Hindlimb muscle (tissue), 1 donor: ENCODE results near the gene FAM174B. TPM values are rescaled to one million over a fixed set of nuclear protein-coding genes. Genes with fewer than 3 reads are reported as not detected.
"Not testable (repeated sequence)": the region's sequence is repeated elsewhere in the genome, so short reads cannot be mapped to it uniquely, and the experiment has no call there.

Experiments
- DNase-seq: peaks from one replicate; pipeline ENCODE4 v3.0.0-alpha.2; 2013
- polyA plus RNA-seq: library from polyadenylated mRNA; unstranded; fragments of 120-200 nt; gene quantifications from one replicate; pipeline ENCODE4 v1.2.1, GENCODE V29; 2013; ENCODE audit not compliant: insufficient read length

Gene FAM174B
- polyA plus RNA-seq, 1 donor: 21.0 TPM

- DNase-seq: peak; percentile 74
Observed at GRCh38 chr15:92617549-92618520, 37.7 kb downstream of the FAM174B start.

GRCh38 chr15:92616621-92617548 is 38.7 kb downstream of the FAM174B start:
- DNase-seq: peak; percentile 82

GRCh38 chr15:92614791-92615785 is 40.5 kb downstream of the FAM174B start:
- no peak for DNase-seq

- DNase-seq: no peak
Observed at GRCh38 chr15:92614301-92614700, 41.3 kb downstream of the FAM174B start.

- no peak for DNase-seq
Observed at GRCh38 chr15:92613841-92614240, 41.7 kb downstream of the FAM174B start.

- no peak for DNase-seq
Observed at GRCh38 chr15:92612891-92613290, 42.7 kb downstream of the FAM174B start.

- DNase-seq: no peak
Observed at GRCh38 chr15:92611995-92612745, 43.4 kb downstream of the FAM174B start.

GRCh38 chr15:92611150-92611549 is 44.4 kb downstream of the FAM174B start:
- no peak for DNase-seq

GRCh38 chr15:92610101-92610520 is 45.5 kb downstream of the FAM174B start:
- DNase-seq: no peak

GRCh38 chr15:92608866-92609700 is 46.5 kb downstream of the FAM174B start:
- no peak for DNase-seq

GRCh38 chr15:92606836-92607150 is 48.8 kb downstream of the FAM174B start:
- DNase-seq: not testable (repeated sequence)

GRCh38 chr15:92606126-92606835 is 49.3 kb downstream of the FAM174B start:
- no peak for DNase-seq

- no peak for DNase-seq
Observed at GRCh38 chr15:92605225-92605944, 50.2 kb downstream of the FAM174B start.

GRCh38 chr15:92603743-92604470 is 51.7 kb downstream of the FAM174B start:
- no peak for DNase-seq

- no peak for DNase-seq
Observed at GRCh38 chr15:92603278-92603677, 52.3 kb downstream of the FAM174B start.

GRCh38 chr15:92602267-92602593 is 53.3 kb downstream of the FAM174B start:
- DNase-seq: no peak

GRCh38 chr15:92601592-92602266 is 53.8 kb downstream of the FAM174B start:
- no peak for DNase-seq

- DNase-seq: no peak
Observed at GRCh38 chr15:92600856-92601255, 54.7 kb downstream of the FAM174B start.
